Tongue (tissue), 2 donors: ENCODE results near the gene DDX6. TPM values are rescaled to one million over a fixed set of nuclear protein-coding genes. Genes with fewer than 3 reads are reported as not detected.
"Not testable (repeated sequence)": the region's sequence is repeated elsewhere in the genome, so short reads cannot be mapped to it uniquely, and the experiment has no call there.

Experiments used
- DNase-seq: peaks from one replicate; pipeline ENCODE4 v3.0.0-alpha.2; 2015
- total RNA-seq: library from RNA; depleted of rRNA; stranded (reverse); fragments of >200 nt; gene quantifications from one replicate; pipeline ENCODE4 v1.2.3, GENCODE V29; 2014

The DDX6 gene
- total RNA-seq: 166 TPM

DNA sequence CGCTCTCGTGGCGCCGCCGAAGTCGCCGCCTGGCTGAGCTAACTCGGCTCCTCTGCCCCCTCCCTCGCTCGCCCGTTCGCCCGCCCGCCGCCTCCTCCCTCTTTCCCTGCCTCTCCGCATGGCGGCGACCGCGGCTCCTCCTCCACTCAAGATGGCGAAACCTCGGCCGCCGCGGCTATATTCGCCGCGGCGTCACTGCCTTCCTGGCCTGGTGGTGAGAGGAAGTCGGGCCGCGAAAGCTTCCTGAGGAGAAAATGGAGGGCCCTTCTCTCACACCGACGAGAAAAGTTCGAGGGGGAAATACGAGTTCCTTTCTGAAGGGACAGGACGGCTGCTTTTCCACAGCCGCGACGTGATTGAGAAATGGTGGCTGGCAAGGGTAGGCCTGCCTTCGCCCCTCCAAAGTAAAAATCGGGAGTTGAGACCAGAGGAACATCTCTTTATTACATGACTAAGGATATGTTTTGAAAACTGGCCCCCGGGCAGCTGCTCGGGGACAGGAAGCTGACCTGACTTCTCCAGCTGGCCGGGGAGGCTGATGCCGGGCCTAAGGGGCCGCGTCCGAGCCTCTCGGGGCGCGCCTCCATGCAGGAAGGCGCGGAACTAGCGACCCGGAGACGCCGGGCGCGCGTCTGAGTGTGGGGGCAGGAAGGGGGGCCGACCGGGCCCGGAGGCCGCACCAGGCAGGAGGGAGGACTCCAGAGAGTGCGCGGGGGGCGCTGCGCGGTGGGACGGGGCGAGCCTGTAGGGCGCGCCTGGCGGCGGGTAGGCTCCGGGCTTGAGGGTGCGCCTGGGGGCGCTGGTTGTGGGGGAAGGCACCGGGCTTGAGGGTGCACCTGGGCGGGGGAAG lies at the start of gene DDX6:
DDX6 (minus strand) TSS at position 54 of the 850 bp plus-strand sequence. CDS start 4,913 bp downstream, outside the sequence.
- peak; percentile 93 for DNase-seq

DNA sequence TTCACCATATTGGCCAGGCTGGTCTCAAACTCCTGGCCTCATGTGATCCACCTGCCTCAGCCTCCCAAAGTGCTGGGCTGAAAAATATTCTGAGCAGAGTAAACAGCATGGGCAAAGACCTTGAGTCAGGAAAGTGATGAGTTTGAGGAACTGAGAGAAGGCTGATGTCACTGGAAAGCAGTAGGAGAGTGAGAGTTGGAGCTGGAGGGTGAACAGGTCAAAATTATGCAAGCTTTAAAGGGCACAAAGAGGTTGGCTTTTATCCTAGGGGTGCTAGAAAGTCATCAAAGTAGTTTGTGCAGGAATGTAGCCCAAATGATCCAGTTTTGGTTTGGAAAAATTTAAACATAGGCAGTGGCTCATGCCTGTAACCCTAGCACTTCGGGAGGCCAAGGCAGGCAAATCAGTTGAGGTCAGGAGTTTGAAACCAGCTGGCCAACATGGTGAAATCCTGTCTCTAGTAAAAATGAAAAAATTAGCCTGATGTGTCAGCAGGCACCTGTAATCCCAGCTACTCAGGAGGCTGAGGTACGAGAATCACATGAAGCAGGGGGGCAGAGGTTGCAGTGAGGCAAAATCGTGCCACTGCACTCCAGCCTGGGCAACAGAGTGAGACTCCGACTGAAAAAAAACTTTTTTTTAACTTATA lies 48.1 kb upstream of the DDX6 start:
- DNase-seq: no peak

GRCh38 chr11:118837868-118838267 lies 46.9 kb upstream of the DDX6 start:
- DNase-seq: no peak

- no peak for DNase-seq
Observed at GRCh38 chr11:118834427-118835028, 43.6 kb upstream of the DDX6 start.

DNA sequence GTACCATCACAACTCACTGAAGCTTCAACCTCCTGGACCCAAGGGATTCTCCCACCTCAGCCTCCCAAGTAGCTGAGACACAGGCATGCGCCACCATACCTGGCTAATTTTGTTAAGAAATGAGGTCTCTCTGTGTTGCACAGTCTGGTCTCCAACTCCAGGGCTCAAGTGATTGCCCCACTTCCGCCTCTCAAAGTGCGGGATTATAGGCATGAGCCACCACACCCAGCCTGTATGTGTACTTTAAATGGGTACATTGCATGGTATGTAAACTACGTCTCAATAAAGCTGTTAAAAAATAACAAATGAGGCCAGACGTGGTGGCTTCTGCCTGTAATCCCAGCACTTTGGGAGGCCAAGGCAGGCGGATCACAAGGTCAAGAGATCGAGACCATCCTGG lies 36.2 kb upstream of the DDX6 start:
- no peak for DNase-seq

DNA sequence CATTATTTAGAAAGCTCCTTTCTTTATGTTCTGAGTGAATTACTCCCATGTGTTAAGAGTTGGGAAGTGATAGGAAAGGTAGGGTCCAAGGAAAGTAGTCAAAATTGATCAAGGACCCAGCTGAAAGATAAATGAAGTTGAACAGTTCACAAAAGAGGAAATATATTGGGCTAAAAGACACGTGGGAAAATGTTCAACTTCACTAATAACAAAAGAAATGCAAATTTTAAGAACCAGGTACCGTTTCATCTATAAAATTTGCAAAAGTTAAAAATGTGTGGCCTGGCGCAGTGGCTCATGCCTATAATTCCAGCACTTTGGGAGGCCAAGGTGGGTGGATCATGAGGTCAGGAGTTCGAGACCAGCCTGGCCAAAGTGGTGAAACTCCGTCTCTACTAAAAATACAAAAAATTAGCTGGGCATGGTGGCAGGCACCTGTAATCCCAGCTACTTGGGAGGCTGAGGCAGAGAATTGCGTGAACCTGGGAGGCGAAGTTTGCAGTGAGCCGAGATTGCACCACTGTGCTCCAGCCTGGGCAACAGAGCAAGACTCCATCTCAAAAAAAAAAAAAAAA lies 32.1 kb upstream of the DDX6 start:
- not testable (repeated sequence) for DNase-seq

- DNase-seq: peak; percentile 39
Observed at GRCh38 chr11:118820412-118821357, 29.7 kb upstream of the DDX6 start.

DNA sequence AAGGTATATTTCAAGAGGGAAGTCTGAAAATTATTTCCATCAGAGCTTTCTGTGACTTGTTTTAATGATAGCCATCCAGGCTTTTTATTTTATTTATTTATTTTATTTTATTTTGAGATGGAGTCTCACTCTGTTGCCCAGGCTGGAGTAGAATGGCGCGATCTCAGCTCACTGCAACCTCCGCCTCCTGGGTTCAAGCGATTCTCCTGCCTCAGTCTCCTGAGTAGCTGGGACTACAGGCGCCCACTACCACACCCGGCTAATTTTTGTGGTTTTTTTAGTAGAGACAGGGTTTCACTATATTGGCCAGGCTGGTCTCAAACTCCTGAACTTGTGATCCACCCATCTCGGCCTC lies 29.0 kb upstream of the DDX6 start:
- DNase-seq: not testable (repeated sequence)

- no peak for DNase-seq
Observed at GRCh38 chr11:118819334-118820024, 28.5 kb upstream of the DDX6 start.

DNA sequence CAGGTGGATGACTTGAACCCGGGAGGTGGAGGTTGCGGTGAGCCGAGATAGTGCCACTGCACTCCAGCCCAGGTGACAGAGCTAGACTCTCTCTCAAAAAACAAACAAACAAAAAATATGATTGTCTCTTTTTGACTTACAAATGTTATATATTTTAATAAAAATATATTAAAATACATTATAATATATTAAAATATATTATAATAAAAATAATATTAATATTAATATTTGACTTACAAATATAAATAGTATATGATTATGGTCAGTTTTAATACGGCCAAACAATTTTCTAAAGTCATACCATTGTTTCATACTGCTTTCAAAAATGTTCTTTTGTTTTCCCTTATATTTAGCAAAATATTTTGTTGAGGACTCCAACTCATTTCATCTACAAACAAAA lies 27.2 kb upstream of the DDX6 start:
- no peak for DNase-seq

DNA sequence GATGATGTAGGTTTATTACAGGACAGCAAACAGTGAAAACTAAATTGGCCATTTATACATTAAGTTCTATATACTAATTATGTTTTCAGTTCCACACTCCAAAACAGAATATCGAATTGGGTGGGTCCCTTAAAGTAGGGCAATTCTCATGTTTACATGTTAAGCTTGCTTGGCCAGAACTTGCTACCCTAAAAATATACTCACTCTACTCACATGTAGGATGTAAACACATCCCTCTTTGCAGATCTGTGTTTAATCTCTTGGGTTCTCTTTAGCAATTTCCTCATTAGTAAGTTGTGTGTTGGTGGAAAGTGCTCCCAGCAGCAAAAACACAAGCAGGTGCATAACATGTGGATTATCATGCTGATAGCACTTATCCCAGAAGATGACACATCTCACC lies 22.6 kb upstream of the DDX6 start:
- no peak for DNase-seq

- no peak for DNase-seq
Observed at GRCh38 chr11:118812485-118812884, 21.5 kb upstream of the DDX6 start.

DNA sequence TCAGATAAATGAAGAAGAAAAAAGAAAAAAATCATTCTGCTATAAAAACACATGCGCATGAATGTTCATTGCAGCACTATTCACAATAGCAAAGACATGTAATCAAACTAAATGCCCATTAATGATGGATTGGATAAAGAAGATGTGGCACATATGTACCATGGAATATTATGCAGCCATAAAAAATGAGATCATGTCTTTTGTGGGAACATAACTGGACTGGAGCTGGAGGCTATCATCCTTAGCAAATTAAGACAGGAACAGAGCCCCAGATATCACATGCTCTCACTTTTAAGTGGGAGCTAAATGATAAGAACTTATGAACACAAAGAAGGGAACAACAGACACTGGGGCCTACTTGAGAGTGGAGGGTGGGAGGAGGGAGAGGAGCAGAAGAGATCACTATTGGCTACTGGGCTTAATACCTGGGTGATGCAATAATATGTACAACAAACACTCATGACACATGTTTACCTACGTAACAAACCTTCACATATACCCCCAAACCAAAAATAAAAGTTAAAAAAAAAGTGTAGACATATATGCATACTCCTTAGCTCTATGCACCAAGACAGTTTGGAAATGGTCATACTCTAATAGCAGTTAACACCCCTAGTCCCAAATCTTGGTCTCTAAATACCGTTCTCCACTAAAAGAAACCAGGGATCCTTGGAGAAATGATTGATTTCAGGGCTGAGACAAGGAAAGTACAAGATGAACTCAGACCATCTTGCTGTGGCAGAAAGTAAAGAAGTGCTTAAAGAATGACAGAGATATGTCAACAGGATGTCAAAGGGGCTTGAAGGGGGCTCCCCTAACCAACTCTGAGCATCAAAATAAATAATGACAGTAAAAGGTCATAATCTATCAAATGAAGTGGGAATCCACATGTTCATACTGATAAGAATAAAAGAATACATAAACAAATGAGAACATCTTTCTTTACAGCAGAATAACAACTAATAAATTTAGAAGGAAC lies 17.1 kb upstream of the DDX6 start:
- no peak for DNase-seq

DNA sequence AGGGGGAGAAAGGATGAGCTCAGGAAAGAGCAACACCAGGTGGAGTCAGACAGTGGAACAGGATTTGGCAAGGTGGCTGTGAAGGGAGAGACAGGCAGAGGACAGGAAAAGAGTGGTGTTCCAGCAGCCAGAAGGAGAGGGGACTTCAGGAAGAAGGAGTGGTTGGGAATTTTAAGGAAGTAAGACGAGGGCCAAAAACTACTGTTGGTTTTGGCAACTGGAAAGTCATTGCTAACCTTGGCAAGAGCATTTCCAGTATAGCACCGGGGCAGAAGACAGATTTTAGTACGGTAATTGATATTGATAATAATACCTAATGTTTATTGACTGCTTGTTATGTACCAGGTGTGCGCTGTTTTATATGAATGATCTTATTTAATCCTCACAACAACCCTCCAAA lies 15.4 kb upstream of the DDX6 start:
- DNase-seq: no peak

GRCh38 chr11:118804094-118804493 lies 13.1 kb upstream of the DDX6 start:
- no peak for DNase-seq

GRCh38 chr11:118799372-118799771 lies 8.4 kb upstream of the DDX6 start:
- DNase-seq: no peak

DNA sequence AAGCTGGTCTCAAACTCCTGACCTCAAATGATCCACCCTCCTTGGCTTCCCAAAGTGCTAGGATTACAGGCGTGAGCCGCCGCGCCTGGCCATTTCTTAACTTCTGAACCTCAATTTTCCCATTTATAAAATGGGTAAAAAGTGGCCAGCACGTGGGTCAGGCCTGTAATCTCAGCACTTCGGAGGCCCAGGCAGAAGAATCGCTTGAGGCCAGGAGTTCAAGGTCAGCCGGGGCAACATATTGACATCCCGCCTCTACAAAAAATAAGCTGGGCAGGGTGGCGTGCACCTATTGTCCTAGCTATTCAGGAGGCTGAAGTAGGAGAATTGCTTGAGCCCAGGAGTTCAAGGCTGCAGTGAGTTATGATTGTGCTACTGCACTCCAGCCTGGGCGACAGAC lies 6.5 kb upstream of the DDX6 start:
- no peak for DNase-seq

GRCh38 chr11:118792570-118793124 lies 1.7 kb upstream of the DDX6 start:
- peak; percentile 91 for DNase-seq

DNA sequence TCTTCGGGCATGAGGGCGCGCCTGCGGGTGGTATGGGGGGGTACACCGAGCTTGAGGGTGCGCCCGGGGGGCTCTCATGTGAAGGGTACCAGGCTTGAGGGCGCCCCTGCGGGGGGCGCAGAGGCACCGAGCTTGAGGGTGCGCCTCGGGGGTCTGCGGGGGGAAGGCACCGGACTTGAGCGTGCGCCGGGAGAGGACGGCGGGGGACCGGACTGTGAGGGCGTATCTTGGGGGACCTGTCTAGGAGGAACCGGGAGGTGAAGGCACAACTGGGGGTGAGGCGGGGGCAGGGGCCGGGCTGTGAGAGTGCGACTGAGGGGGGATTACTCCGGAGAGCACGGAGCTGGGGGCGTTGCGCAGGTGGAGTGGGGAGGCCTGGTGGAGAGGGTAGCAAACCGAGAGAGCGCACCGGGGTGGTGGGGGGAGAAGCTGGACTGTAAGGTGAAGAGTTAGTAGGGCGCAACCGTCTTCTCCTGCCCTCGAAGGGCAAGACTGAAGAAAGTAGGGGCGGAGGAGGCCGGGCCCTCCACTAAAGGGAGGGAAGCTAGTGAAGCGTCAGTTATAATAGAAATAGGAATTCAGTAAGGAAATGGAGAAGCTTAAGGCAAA lies 1.1 kb upstream of the DDX6 start:
- peak; percentile 28 for DNase-seq
